HEK293 (cell line): Measurements from ENCODE around the gene SORT1.

ENCODE experiments used
- CTCF ChIA-PET: fragments of 350-600 bp; formaldehyde crosslinking; extraction: SDS; loops from one replicate; lab custom pipeline; 2021; ENCODE audit warnings: antibody characterized with exemption; lab: Yijun Ruan, JAX
- POLR2A ChIA-PET: fragments of 300-600 bp; formaldehyde crosslinking; extraction: SDS; loops from one replicate; lab custom pipeline; 2020; ENCODE audit warnings: antibody characterized with exemption, inconsistent platforms; lab: Yijun Ruan, JAX
- H3K27ac ChIP-seq: fragments of 200-500 bp; sonication (Bioruptor generic); 2 replicates; pipeline ENCODE4 v1.5.1; 2014; ENCODE audit warnings: low read depth, low read length, control low read depth, inconsistent platforms; ENCODE audit errors: extremely low read depth
- H3K36me3 ChIP-seq, 2 experiments: fragments of 200-500 bp in 1 of 2; sonication (Bioruptor generic) in 1 of 2; 1 replicate in 1 of 2; 2 replicates in 1 of 2; pipeline ENCODE4 v1.5.1; 2014 to 2017; ENCODE audit warnings: inconsistent platforms in 2 of 2, low read length in 2 of 2; ENCODE audit not compliant: control insufficient read depth in 2 of 2, insufficient read depth in 1 of 2
- H3K4me1 ChIP-seq: fragments of 200-500 bp; sonication (Bioruptor generic); 2 replicates; pipeline ENCODE4 v1.5.1; 2014; ENCODE audit warnings: mild to moderate bottlenecking, low read length, inconsistent platforms; ENCODE audit not compliant: control insufficient read depth, insufficient read depth
- H3K4me3 ChIP-seq: 2 replicates; pipeline ENCODE4 v1.5.1; 2011; ENCODE audit warnings: low read depth, mild to moderate bottlenecking, control low read depth, low read length, moderate library complexity
- H3K9me3 ChIP-seq: fragments of 200-500 bp; sonication (Bioruptor generic); 2 replicates; pipeline ENCODE4 v1.5.1; 2014; ENCODE audit warnings: low read depth, low read length, inconsistent platforms; ENCODE audit not compliant: control insufficient read depth, insufficient read depth
- HOXD13 ChIP-seq: sonication (generic); formaldehyde crosslinking; IDR thresholded peaks from 2 replicates; pipeline ENCODE4 v1.8.0; 2022; ENCODE audit warnings: missing genetic modification reagents, borderline replicate concordance
- KLF9 ChIP-seq: fragments of 450-650 bp; formaldehyde crosslinking; IDR thresholded peaks from 2 replicates; pipeline ENCODE4 v1.5.1; 2016; ENCODE audit warnings: missing biosample characterization, missing genetic modification characterization, low read depth
- MEIS1 ChIP-seq: sonication (generic); formaldehyde crosslinking; IDR thresholded peaks from 2 replicates; pipeline ENCODE4 v1.8.1; 2022; ENCODE audit warnings: missing genetic modification reagents, mild to moderate bottlenecking, borderline replicate concordance
- OSR2 ChIP-seq: fragments of 450-650 bp; formaldehyde crosslinking; IDR thresholded peaks from 2 replicates; pipeline ENCODE4 v1.5.1; 2016; ENCODE audit warnings: missing biosample characterization, missing genetic modification characterization
- PRDM1 ChIP-seq: fragments of 450-650 bp; formaldehyde crosslinking; IDR thresholded peaks from 2 replicates; pipeline ENCODE4; 2016; ENCODE audit warnings: missing biosample characterization, missing genetic modification characterization
- PRDM6 ChIP-seq: fragments of 450-650 bp; formaldehyde crosslinking; IDR thresholded peaks from 2 replicates; pipeline ENCODE4 v1.5.1; 2017; ENCODE audit warnings: missing biosample characterization, missing genetic modification characterization
- SP7 ChIP-seq: fragments of 450-650 bp; formaldehyde crosslinking; IDR thresholded peaks from 2 replicates; pipeline ENCODE4 v1.5.1; 2016; ENCODE audit warnings: missing biosample characterization, missing genetic modification characterization
- ZBTB1 ChIP-seq: fragments of 450-650 bp; formaldehyde crosslinking; IDR thresholded peaks from 2 replicates; pipeline ENCODE4 v1.5.1; 2016; ENCODE audit warnings: missing biosample characterization, missing genetic modification characterization
- ZNF121 ChIP-seq: fragments of 450-650 bp; formaldehyde crosslinking; IDR thresholded peaks from 2 replicates; pipeline ENCODE4 v1.5.1; 2016; ENCODE audit warnings: missing biosample characterization, missing genetic modification characterization
- ZNF138 ChIP-seq: fragments of 450-650 bp; formaldehyde crosslinking; IDR thresholded peaks from 2 replicates; pipeline ENCODE4 v1.5.1; 2016; ENCODE audit warnings: missing biosample characterization, missing genetic modification characterization, borderline replicate concordance
- ZNF148 ChIP-seq: fragments of 450-650 bp; formaldehyde crosslinking; IDR thresholded peaks from 2 replicates; pipeline ENCODE4 v1.5.0; 2017; ENCODE audit warnings: missing biosample characterization, missing genetic modification characterization, borderline replicate concordance
- ZNF211 ChIP-seq: fragments of 450-650 bp; formaldehyde crosslinking; IDR thresholded peaks from 2 replicates; pipeline ENCODE4 v1.5.1; 2016; ENCODE audit warnings: low read depth, missing biosample characterization, missing genetic modification characterization
- ZNF366 ChIP-seq: fragments of 450-650 bp; formaldehyde crosslinking; conservative IDR thresholded peaks from 2 replicates; pipeline ENCODE4 v1.5.1; 2016; ENCODE audit warnings: missing biosample characterization, missing genetic modification characterization
- ZNF514 ChIP-seq: fragments of 450-650 bp; formaldehyde crosslinking; IDR thresholded peaks from 2 replicates; pipeline ENCODE4 v1.5.1; 2016; ENCODE audit warnings: missing biosample characterization, missing genetic modification characterization
- ZNF521 ChIP-seq: fragments of 450-650 bp; formaldehyde crosslinking; IDR thresholded peaks from 2 replicates; pipeline ENCODE4 v1.5.1; 2017; ENCODE audit warnings: missing biosample characterization, mild to moderate bottlenecking, missing genetic modification characterization
- ZNF549 ChIP-seq: fragments of 450-650 bp; IDR thresholded peaks from 2 replicates; pipeline ENCODE4 v1.5.1; 2018; ENCODE audit warnings: missing biosample characterization, missing genetic modification characterization, mild to moderate bottlenecking, inconsistent platforms, moderate library complexity
- ZNF571 ChIP-seq: fragments of 450-650 bp; formaldehyde crosslinking; IDR thresholded peaks from 2 replicates; pipeline ENCODE4 v1.5.0; 2017; ENCODE audit warnings: missing biosample characterization, missing genetic modification characterization
- ZNF639 ChIP-seq: fragments of 450-650 bp; formaldehyde crosslinking; IDR thresholded peaks from 2 replicates; pipeline ENCODE4 v1.5.1; 2016; ENCODE audit warnings: missing biosample characterization, missing genetic modification characterization
- ZNF654 ChIP-seq: fragments of 450-650 bp; formaldehyde crosslinking; IDR thresholded peaks from 2 replicates; pipeline ENCODE4 v1.5.1; 2016; ENCODE audit warnings: low read depth, missing biosample characterization, missing genetic modification characterization
- ZNF664 ChIP-seq: fragments of 450-650 bp; formaldehyde crosslinking; IDR thresholded peaks from 2 replicates; pipeline ENCODE4 v1.5.1; 2016; ENCODE audit warnings: missing biosample characterization, missing genetic modification characterization
- ZNF747 ChIP-seq: fragments of 450-650 bp; formaldehyde crosslinking; IDR thresholded peaks from 2 replicates; pipeline ENCODE4 v1.5.1; 2016; ENCODE audit warnings: missing biosample characterization, missing genetic modification characterization
- ZNF785 ChIP-seq: fragments of 450-650 bp; formaldehyde crosslinking; IDR thresholded peaks from 2 replicates; pipeline ENCODE4 v1.5.1; 2016; ENCODE audit warnings: missing biosample characterization, missing genetic modification characterization
- ZNF791 ChIP-seq: fragments of 450-650 bp; formaldehyde crosslinking; IDR thresholded peaks from 2 replicates; pipeline ENCODE4 v1.5.1; 2016; ENCODE audit warnings: missing biosample characterization, missing genetic modification characterization
- ZSCAN16 ChIP-seq: fragments of 450-650 bp; formaldehyde crosslinking; IDR thresholded peaks from 2 replicates; pipeline ENCODE4 v1.5.1; 2016; ENCODE audit warnings: missing biosample characterization, missing genetic modification characterization
- ZSCAN23 ChIP-seq: fragments of 450-650 bp; formaldehyde crosslinking; IDR thresholded peaks from 2 replicates; pipeline ENCODE4 v1.5.1; 2016; ENCODE audit warnings: missing biosample characterization, missing genetic modification characterization
- ZXDB ChIP-seq: fragments of 450-650 bp; formaldehyde crosslinking; IDR thresholded peaks from 2 replicates; pipeline ENCODE4 v1.5.1; 2016; ENCODE audit warnings: missing biosample characterization, missing genetic modification characterization
- TF ChIP-seq, protein P1 (sequence below): fragments of 450-650 bp; formaldehyde crosslinking; IDR thresholded peaks from 2 replicates; pipeline ENCODE4 v1.5.1; 2016; ENCODE audit warnings: missing biosample characterization, missing genetic modification characterization

Gene SORT1

GRCh38 chr1:109402025-109402424 lies 4.3 kb upstream of the SORT1 start (continued):
- TF ChIP-seq ZNF639 (tag by site-specific recombination) (no peak), ZNF571 (tag by site-specific recombination) (no peak), ZBTB1 (no peak), ZNF521 (tag by site-specific recombination) (no peak), ZNF549 (tag by site-specific recombination) (no peak), OSR2 (no peak), ZNF785 (tag by site-specific recombination) (no peak), ZNF747 (no peak), ZXDB (no peak), ZNF148 (no peak), ZNF121 (tag by site-specific recombination) (no peak)

- peaks cover 4% of the 10 kb centered on the region for H3K4me1 ChIP-seq
- H3K9me3 ChIP-seq = no peaks in the 10 kb centered on the region
- ChIA-PET CTCF (interaction anchor here (0.6 to 7.8 kb wide), 33 partner anchors 7 to 405 kb away, joined by 3 to 126 read pairs (median 8); partner anchors contain the start of gene PSRC1), POLR2A (interaction anchor here (1.3 to 3.7 kb wide), 3 partner anchors 84 to 300 kb away, joined by 4 to 30 read pairs (median 4); partner anchors contain the start of gene ATXN7L2)
- H3K36me3 ChIP-seq = peaks cover 25 to 40% of the 10 kb centered on the region in 2 experiments
- H3K4me3 ChIP-seq = no peak overlapping the region
- no peak for TF ChIP-seq ZNF791
- no peak for TF ChIP-seq MEIS1 (CRISPR knock-in tag)
- TF ChIP-seq ZNF664 (tag by site-specific recombination) = peak; percentile 95
- TF ChIP-seq, all 188 proteins: peak for 1
- no peak overlapping the region for H3K27ac ChIP-seq
Observed at GRCh38 chr1:109400035-109400655, 2.4 kb upstream of the SORT1 start.

DNA sequence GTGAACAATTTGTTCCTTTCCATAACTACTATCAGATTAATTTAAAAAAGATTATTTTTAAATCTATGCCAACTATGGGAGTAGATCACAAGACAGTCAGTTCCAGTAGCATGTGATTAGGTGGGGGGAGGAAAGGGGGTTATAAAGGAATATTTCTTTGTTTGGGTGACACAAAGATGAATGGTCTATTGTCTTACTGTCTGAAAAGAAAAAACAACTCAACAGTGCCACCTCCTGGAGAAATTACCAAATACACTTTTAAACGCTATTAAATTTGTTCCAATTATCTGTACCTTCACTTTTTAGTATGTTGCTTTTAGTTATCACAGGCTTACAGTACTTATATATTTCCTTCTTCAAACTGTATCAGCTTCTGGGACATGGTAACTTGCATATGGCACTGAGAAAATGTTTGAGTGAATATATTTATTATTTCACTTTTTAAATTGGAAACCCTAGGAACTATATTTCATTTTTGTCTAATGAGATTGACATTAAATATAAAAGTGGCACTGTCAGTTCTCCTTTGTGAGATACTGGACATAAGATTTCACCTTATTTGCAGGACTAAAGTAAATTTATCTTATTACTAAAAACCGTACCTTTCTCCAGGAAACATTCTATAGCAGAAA lies 1.7 kb upstream of the SORT1 start:
- Histone ChIP-seq H3K4me3 (no peak overlapping the region), H3K27ac (no peak overlapping the region), H3K4me1 (peaks cover 4% of the 10 kb centered on the region), H3K9me3 (no peaks in the 10 kb centered on the region), H3K36me3 (peaks cover 22 to 32% of the 10 kb centered on the region in 2 experiments)
- CTCF ChIA-PET = interaction anchor here (0.6 to 7.8 kb wide), 60 partner anchors 8 to 1562 kb away, joined by 3 to 126 read pairs (median 6); partner anchors contain the start of genes CYB561D1, MYBPHL, PRPF38B and PSRC1
- POLR2A ChIA-PET = interaction anchor here (1.3 to 3.7 kb wide), 6 partner anchors 84 to 300 kb away, joined by 4 to 30 read pairs (median 14); partner anchors contain the start of genes ATXN7L2, CELSR2 and PSRC1
- no peak for TF ChIP-seq KLF9 (tag by site-specific recombination)
- peak; percentile 55; the same call in 1 of the 2 replicates for TF ChIP-seq PRDM6
- TF ChIP-seq PRDM1 (tag by site-specific recombination) = peak; percentile 65
- peak; percentile 89 for TF ChIP-seq ZNF654 (tag by site-specific recombination)
- TF ChIP-seq ZNF138 = no peak
- no peak for TF ChIP-seq ZNF211 (tag by site-specific recombination)
- no peak for TF ChIP-seq ZSCAN23 (tag by site-specific recombination)
- peak; percentile 61 for TF ChIP-seq SP7
- no peak for TF ChIP-seq ZSCAN16
- TF ChIP-seq, protein P1, sequence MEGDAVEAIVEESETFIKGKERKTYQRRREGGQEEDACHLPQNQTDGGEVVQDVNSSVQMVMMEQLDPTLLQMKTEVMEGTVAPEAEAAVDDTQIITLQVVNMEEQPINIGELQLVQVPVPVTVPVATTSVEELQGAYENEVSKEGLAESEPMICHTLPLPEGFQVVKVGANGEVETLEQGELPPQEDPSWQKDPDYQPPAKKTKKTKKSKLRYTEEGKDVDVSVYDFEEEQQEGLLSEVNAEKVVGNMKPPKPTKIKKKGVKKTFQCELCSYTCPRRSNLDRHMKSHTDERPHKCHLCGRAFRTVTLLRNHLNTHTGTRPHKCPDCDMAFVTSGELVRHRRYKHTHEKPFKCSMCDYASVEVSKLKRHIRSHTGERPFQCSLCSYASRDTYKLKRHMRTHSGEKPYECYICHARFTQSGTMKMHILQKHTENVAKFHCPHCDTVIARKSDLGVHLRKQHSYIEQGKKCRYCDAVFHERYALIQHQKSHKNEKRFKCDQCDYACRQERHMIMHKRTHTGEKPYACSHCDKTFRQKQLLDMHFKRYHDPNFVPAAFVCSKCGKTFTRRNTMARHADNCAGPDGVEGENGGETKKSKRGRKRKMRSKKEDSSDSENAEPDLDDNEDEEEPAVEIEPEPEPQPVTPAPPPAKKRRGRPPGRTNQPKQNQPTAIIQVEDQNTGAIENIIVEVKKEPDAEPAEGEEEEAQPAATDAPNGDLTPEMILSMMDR (tag by site-specific recombination) = peak; percentile 43
- TF ChIP-seq HOXD13 (CRISPR knock-in tag) = no peak
- TF ChIP-seq ZNF366 (tag by site-specific recombination) = peak; percentile 66
- no peak for TF ChIP-seq ZNF514 (tag by site-specific recombination)
- no peak for TF ChIP-seq ZNF664 (tag by site-specific recombination)
